NCI-H82 treated with DMSO at 0.1 percent for 48 hours (cell line): ENCODE measurements around the gene APOE.
"Not testable (repeated sequence)": the region's sequence is repeated elsewhere in the genome, so short reads cannot be mapped to it uniquely, and the experiment has no call there.

Experiments used
- DNase-seq: peaks from one replicate; lab custom pipeline; 2025; ENCODE audit not compliant: unreplicated experiment; lab: John Stamatoyannopoulos, UW

APOE gene

GRCh38 chr19:44905437-44906160 is at the start of gene APOE:
TSS of gene APOE (plus strand) at chr19:44905796. CDS start at chr19:44906625, 829 bp downstream.
- no peak for DNase-seq

DNA sequence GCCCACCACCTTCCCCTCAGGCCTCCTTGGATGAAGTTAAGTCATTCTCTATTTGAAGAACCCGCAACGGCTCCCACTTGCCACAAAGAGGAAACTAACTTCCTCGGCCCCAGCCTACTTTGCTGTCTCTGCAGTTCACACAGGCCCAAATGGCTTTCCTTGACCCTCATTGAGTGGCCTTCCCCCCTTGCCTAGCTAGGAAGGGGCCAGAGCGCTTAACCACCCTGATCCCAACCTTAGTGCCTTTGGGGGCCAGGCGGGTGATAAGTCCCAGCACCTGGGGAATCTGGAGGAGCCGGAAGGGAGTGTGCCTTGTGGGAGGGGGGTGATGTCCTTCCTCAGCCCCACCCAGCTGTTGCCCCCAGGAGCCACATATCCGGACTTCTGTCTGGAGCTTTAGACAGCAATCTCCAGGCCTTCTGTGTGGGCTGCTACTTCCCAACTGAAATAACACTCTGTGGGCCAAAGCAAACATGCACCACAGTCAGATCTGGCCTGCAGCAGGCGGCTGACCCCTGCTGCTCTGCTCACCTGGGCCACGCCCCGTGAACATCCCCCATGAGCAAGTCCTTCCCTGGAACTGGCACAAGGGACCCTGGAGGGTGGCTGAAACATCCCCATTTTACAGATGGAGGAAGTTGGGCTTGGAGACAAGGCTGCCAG is 49.0 kb upstream of the APOE start:
- DNase-seq = no peak

DNA sequence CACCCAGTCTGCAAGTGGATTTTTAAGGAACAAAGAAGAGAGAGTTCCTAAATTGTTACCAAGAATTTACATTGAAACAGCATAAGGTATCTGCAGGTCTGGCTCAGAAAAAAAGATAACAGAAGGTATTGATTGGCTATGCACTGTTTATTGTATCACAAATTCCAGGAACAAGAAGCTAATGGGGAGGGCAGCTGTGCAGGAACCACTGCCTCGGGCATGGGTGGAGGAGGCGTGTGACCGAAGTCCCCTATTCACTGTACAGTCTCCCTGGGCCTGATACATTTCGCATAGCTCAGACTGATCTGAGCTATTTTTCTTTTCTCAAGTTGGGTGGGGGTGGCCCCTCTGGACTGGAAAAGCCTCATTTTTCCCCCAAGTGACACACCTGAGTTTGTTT is 47.8 kb upstream of the APOE start:
- DNase-seq = no peak

GRCh38 chr19:44861576-44861975 is 44.0 kb upstream of the APOE start:
- DNase-seq = not testable (repeated sequence)

- DNase-seq = no peak
Measured at GRCh38 chr19:44863990-44864389, 41.6 kb upstream of the APOE start.

- no peak for DNase-seq
Measured at GRCh38 chr19:44865196-44865767, 40.3 kb upstream of the APOE start.

GRCh38 chr19:44866664-44867063 is 38.9 kb upstream of the APOE start:
- no peak for DNase-seq

- no peak for DNase-seq
Measured at GRCh38 chr19:44867578-44867977, 38.0 kb upstream of the APOE start.

- DNase-seq = no peak
Measured at GRCh38 chr19:44869733-44870470, 35.7 kb upstream of the APOE start.

DNA sequence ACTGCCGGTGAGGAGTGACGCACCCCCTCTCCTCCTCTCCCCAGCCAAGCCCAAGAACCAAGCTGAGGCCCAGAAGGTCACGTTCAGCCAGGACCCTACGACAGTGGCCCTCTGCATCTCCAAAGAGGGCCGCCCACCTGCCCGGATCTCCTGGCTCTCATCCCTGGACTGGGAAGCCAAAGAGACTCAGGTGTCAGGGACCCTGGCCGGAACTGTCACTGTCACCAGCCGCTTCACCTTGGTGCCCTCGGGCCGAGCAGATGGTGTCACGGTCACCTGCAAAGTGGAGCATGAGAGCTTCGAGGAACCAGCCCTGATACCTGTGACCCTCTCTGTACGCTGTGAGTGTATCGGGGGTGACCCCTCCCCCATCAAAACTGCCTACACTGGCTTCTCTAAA is 33.8 kb upstream of the APOE start:
- DNase-seq = no peak

GRCh38 chr19:44872661-44873060 is 32.9 kb upstream of the APOE start:
- DNase-seq = no peak

DNA sequence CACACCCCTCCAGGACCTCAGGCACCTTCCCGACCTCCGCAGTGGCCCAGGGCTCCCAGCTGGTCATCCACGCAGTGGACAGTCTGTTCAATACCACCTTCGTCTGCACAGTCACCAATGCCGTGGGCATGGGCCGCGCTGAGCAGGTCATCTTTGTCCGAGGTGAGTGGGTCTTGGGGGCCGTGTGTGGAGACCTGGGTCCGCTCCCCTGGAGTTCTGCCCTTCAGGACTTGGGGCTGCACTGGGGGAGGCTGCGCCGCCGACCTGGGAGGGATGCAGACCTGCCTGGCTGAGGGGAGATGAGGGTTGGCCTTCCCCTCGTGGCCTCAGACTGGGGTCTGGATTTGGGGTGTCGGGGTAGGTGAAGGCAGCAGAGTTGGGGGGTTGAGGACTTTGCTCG is 31.3 kb upstream of the APOE start:
- DNase-seq = no peak

DNA sequence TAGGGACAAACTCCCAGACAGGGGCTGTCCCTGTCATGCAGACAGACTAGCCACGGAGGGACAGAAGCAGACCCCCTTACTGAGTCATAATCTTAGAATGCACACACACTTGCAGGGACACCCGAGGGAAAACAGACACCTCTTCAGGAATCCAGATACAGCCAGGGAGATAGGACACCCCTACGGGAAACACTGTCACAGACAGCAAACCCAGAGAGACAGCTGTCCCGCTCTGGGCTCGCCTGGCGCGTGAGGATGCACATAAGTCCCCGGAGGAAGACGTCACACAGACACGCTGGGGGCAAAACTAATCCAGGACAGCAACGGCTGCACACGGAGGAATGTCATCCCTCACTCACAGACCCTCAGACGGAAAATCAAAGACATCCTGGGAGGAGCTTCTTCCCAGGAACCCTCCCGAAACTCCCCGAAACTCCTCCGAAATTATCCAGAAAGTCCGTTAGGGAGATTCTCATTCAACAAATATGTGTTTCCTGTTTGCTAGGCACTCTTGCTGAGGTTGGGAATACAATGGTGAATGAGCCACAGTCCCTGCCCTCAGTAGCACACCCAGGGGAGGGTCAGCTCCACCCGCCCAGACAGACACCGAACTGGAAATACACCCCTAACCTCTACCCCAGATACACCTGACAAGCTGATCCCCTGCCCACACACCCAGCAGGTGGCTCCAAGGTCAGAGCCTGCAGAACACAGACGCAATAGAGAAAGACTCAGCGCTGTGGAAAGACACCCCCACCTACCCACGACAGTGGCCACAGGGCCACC is 29.7 kb upstream of the APOE start:
- DNase-seq = peak; percentile 52

DNA sequence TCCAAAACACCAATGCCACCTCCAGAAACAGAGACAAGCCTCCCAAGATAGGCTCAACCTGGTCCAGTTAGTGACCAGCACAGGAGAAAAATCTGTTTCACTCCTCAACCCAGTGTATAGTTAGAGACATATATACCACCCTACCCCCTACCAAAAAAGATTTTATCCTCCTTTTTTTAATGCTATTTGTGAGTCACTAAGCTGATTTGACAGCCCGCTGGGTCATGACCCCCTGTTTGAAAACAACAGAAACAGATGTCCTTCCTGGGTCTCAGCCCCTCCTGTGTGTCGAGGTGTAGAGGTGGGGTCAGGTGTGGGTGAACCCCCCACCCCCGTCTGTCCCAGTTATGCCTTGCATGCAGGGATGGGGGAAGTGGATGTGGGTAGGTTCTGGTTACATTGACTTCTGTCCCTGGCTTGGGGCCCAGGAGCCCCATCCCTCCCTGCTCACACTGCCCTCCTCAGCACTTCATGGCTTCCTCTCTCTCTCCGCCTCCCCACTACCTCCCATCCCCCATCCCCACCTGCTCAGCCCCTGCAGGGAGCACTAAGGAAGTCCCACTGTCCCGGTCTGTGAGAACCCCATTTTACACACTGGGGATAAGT is 28.6 kb upstream of the APOE start:
- peak; percentile 94 for DNase-seq

DNA sequence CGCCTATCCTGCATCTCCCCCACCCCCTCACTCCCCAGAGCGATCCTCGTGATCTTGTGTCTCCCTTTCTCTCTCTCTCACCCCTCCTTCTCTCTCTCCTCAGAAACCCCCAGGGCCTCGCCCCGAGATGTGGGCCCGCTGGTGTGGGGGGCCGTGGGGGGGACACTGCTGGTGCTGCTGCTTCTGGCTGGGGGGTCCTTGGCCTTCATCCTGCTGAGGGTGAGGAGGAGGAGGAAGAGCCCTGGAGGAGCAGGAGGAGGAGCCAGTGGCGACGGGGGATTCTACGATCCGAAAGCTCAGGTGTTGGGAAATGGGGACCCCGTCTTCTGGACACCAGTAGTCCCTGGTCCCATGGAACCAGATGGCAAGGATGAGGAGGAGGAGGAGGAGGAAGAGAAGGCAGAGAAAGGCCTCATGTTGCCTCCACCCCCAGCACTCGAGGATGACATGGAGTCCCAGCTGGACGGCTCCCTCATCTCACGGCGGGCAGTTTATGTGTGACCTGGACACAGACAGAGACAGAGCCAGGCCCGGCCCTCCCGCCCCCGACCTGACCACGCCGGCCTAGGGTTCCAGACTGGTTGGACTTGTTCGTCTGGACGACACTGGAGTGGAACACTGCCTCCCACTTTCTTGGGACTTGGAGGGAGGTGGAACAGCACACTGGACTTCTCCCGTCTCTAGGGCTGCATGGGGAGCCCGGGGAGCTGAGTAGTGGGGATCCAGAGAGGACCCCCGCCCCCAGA is 27.3 kb upstream of the APOE start:
- DNase-seq = no peak

DNA sequence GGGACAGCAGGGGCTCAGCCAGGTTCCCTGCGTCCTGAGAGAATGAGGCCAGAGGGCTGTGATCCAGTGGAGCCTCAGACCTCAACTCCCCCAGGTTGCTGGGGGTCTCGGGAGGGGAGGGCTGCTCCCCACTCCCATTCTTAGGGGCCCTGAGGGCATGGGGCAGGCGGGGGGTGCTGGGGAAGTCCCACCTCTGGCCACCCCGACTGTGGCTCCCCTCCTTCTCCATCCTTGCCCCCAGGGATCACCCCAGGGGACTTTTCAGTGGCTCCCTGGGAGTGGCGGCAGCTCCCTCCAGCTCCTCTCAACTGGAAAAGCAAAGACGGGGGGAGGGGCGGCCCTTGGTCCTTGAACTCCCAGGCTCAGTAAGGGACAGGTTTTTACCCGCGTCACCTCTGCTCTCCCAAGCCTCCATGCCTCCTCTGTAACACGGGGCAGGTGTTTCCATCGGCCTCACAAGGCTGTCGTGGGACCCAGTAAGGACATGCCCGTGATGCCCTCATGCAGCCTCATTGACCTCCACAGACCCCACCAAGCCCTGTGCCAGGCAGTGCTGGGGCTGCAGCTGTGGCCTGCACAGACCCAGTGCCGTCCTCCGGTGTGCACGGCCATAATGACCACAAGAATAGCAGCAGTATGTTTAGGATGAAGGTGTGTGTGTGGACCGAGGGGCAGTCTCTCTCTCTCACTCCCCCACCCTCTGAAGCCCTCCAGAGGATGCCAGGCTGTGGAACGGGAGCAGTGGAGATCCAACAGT is 26.1 kb upstream of the APOE start:
- DNase-seq = no peak

DNA sequence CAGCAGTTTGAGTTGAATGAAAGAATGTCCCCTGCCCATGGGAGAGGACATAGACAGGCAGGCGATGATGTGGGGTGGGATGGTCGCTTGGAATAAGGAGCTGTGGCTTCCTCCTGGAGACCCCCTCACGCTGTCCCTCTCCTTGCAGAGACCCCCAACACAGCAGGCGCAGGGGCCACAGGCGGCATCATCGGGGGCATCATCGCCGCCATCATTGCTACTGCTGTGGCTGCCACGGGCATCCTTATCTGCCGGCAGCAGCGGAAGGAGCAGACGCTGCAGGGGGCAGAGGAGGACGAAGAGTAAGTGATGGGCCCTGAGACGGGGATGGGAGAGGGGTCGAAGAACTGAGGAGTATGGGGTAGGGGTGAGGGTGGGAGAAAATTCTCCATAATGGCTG is 23.5 kb upstream of the APOE start:
- DNase-seq = no peak

DNA sequence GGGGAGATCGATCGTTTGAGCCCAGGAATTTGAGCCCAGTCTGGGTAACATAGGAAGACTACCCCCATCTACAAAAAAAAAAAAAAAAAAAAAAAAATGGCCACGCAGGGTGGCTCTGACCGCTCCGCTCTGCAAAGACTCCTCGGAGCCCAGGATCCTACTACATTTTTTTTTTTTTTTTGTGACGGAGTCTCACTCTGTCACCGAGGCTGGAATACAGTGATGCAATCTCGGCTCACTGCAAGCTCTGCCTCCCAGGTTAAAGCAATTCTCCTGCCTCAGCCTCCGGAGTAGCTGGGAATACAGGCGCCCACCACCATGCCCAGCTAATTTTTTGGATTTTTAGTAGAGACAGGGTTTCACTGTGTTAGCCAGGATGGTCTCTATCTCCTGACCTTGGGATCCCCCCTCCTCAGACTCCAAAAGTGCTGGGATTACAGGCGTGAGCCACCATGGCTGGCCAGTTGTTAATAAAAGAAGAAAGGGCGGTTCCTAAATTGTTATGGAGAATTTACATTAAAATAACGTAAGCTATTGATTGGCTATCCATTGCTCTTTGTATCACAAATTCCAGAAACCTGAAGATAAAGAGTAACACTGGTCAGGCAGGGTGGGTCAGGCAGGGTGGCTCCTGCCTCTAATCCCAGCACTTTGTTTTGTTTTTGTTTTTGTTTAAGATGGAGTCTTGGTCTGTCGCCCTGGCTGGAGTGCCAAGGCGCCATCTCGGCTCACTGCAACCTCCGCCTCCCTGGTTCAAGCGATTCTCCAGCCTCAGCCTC is 22.8 kb upstream of the APOE start:
- DNase-seq = not testable (repeated sequence)
